WTC11 (cell line): Measurements from ENCODE around the gene PRKN. TPM values are rescaled to one million over a fixed set of nuclear protein-coding genes. Genes with fewer than 3 reads are reported as not detected.

Experiments used
- ATAC-seq: fragments of 200-7000 bp; cut with Tn5 transposase; 2 replicates; pipeline ENCODE4 v1.10.0; 2021; ENCODE audit warnings: mild to moderate bottlenecking, moderate library complexity
- CTCF ChIA-PET: fragments of 300-600 bp; sonication (Branson Sonifier 250); formaldehyde crosslinking; loops from one replicate; lab custom pipeline; 2021; ENCODE audit warnings: antibody characterized with exemption; lab: Charles Lee
- POLR2A ChIA-PET: fragments of 350-600 bp; sonication (Branson Sonifier 250); formaldehyde crosslinking; loops from one replicate; lab custom pipeline; 2021; ENCODE audit warnings: antibody characterized with exemption; lab: Charles Lee
- DNase-seq: peaks from one replicate; pipeline ENCODE4 v3.0.0; 2021; ENCODE audit warnings: low spot score
- H3K27ac Mint-ChIP-seq: 2 replicates; pipeline ENCODE4 v1.8.0; 2021; ENCODE audit warnings: mixed read lengths
- H3K27me3 Mint-ChIP-seq: 2 replicates; pipeline ENCODE4 v1.8.0; 2021; ENCODE audit warnings: low read depth, mild to moderate bottlenecking, moderate library complexity, mixed read lengths
- H3K36me3 Mint-ChIP-seq: 2 replicates; pipeline ENCODE4 v1.8.0; 2021; ENCODE audit warnings: mixed read lengths
- H3K4me1 Mint-ChIP-seq: 2 replicates; pipeline ENCODE4 v1.8.0; 2022; ENCODE audit warnings: mixed read lengths
- H3K4me3 Mint-ChIP-seq: 2 replicates; pipeline ENCODE4 v1.8.0; 2021; ENCODE audit warnings: mild to moderate bottlenecking, moderate library complexity, mixed read lengths
- H3K9me3 Mint-ChIP-seq: 2 replicates; pipeline ENCODE4 v1.8.0; 2021; ENCODE audit warnings: mixed read lengths
- CBFB ChIP-seq: sonication (generic); formaldehyde crosslinking; IDR thresholded peaks from 2 replicates; pipeline ENCODE4 v1.8.1; 2022; ENCODE audit warnings: mild to moderate bottlenecking, low read depth, missing genetic modification reagents
- ESRRA ChIP-seq: sonication (generic); formaldehyde crosslinking; IDR thresholded peaks from 2 replicates; pipeline ENCODE4 v1.8.1; 2022; ENCODE audit warnings: mild to moderate bottlenecking, missing genetic modification reagents, borderline replicate concordance
- JUN ChIP-seq: sonication (generic); formaldehyde crosslinking; IDR thresholded peaks from 2 replicates; pipeline ENCODE4 v1.8.0; 2023; ENCODE audit warnings: mild to moderate bottlenecking, missing genetic modification reagents
- KAT7 ChIP-seq: sonication (generic); formaldehyde crosslinking; IDR thresholded peaks from 2 replicates; pipeline ENCODE4 v1.8.1; 2023; ENCODE audit warnings: missing genetic modification reagents, mild to moderate bottlenecking, borderline replicate concordance
- MYBL2 ChIP-seq: sonication (generic); formaldehyde crosslinking; IDR thresholded peaks from 2 replicates; pipeline ENCODE4 v1.8.1; 2023; ENCODE audit warnings: mild to moderate bottlenecking, moderate library complexity, missing genetic modification reagents
- RORB ChIP-seq: fragments of 250-450 bp; sonication (Bioruptor Pico); IDR thresholded peaks from 2 replicates; pipeline ENCODE4 v1.9.0; 2021; ENCODE audit warnings: mild to moderate bottlenecking
- SP1 ChIP-seq: sonication (generic); formaldehyde crosslinking; conservative IDR thresholded peaks from 2 replicates; pipeline ENCODE4 v1.8.1; 2022; ENCODE audit warnings: missing genetic modification reagents
- TCF7 ChIP-seq: sonication (generic); formaldehyde crosslinking; IDR thresholded peaks from 2 replicates; pipeline ENCODE4 v1.8.0; 2022; ENCODE audit warnings: mild to moderate bottlenecking, low read depth, missing genetic modification reagents, moderate library complexity
- TP53 ChIP-seq: sonication (generic); formaldehyde crosslinking; IDR thresholded peaks from 2 replicates; pipeline ENCODE4 v1.8.1; 2023; ENCODE audit warnings: mild to moderate bottlenecking, missing genetic modification reagents
- ZNF317 ChIP-seq: sonication (generic); formaldehyde crosslinking; IDR thresholded peaks from 2 replicates; pipeline ENCODE4 v1.8.1; 2023; ENCODE audit warnings: low read depth, mild to moderate bottlenecking, moderate library complexity, missing genetic modification reagents, borderline replicate concordance
- ZNF396 ChIP-seq: fragments of 250-450 bp; sonication (Bioruptor Pico); IDR thresholded peaks from 2 replicates; pipeline ENCODE4 v1.8.0; 2021; ENCODE audit warnings: mild to moderate bottlenecking, moderate library complexity, borderline replicate concordance
- ZNF416 ChIP-seq: fragments of 250-450 bp; sonication (Bioruptor Pico); IDR thresholded peaks from 2 replicates; pipeline ENCODE4 v1.9.0; 2021; ENCODE audit warnings: mild to moderate bottlenecking, inconsistent platforms
- ZNF423 ChIP-seq: fragments of 250-450 bp; sonication (Bioruptor Pico); IDR thresholded peaks from 2 replicates; pipeline ENCODE4 v2.1.2; 2022; ENCODE audit warnings: mild to moderate bottlenecking, moderate library complexity
- ZNF671 ChIP-seq: fragments of 250-450 bp; sonication (Bioruptor Pico); IDR thresholded peaks from 2 replicates; pipeline ENCODE4 v1.8.0; 2021; ENCODE audit warnings: mild to moderate bottlenecking
- total RNA-seq: library from RNA; stranded (reverse); gene quantifications from 3 replicates; pipeline ENCODE4 v1.2.3, GENCODE V29; 2021
- TF ChIP-seq, protein P1 (sequence below): sonication (generic); formaldehyde crosslinking; IDR thresholded peaks from 2 replicates; pipeline ENCODE4 v1.8.0; 2022; ENCODE audit warnings: mild to moderate bottlenecking, missing genetic modification reagents
- TF ChIP-seq, protein P2 (sequence below): sonication (generic); formaldehyde crosslinking; IDR thresholded peaks from 2 replicates; pipeline ENCODE4 v1.8.1; 2023; ENCODE audit warnings: mild to moderate bottlenecking, missing genetic modification reagents, moderate library complexity
- TF ChIP-seq, protein P3 (sequence below): fragments of 250-450 bp; sonication (Bioruptor Pico); conservative IDR thresholded peaks from 2 replicates; pipeline ENCODE4 v1.9.0; 2021; ENCODE audit warnings: mild to moderate bottlenecking
- TF ChIP-seq, protein P4 (sequence below): sonication (generic); formaldehyde crosslinking; IDR thresholded peaks from 2 replicates; pipeline ENCODE4 v1.8.1; 2023; ENCODE audit warnings: mild to moderate bottlenecking, moderate library complexity, missing genetic modification reagents
- TF ChIP-seq, protein P5 (sequence below): sonication (generic); formaldehyde crosslinking; IDR thresholded peaks from 2 replicates; pipeline ENCODE4 v1.8.1; 2022; ENCODE audit warnings: mild to moderate bottlenecking, missing genetic modification reagents, moderate library complexity, borderline replicate concordance
- TF ChIP-seq, protein P6 (sequence below): fragments of 250-450 bp; sonication (Bioruptor Pico); IDR thresholded peaks from 2 replicates; pipeline ENCODE4 v1.9.0; 2021; ENCODE audit warnings: moderate library complexity, mild to moderate bottlenecking, inconsistent platforms, borderline replicate concordance

PRKN gene
- total RNA-seq, 1 experiment from 2014 or later, result 0.59 TPM

DNA sequence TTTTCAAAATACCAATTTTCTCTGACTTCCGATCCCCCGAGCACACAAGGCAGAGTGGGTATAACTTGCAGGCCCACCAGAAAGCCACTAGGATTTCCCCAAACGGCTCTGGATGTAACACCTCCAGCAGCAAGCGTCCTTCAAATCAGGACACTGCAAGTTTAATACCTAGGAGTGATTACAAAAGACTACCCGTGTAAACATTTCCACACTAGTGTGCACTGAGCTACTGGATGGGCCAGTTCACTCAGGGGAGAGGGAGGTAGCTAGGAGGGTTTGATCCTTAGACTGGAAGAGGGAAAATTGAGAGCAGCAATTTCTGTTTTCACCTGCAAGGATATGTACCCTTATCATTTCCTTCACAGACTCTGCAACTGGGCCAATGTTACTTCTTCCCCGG lies 1361.9 kb downstream of the PRKN start (continued):
- TF ChIP-seq, protein P1, sequence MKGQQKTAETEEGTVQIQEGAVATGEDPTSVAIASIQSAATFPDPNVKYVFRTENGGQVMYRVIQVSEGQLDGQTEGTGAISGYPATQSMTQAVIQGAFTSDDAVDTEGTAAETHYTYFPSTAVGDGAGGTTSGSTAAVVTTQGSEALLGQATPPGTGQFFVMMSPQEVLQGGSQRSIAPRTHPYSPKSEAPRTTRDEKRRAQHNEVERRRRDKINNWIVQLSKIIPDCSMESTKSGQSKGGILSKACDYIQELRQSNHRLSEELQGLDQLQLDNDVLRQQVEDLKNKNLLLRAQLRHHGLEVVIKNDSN, result no peak
- TF ChIP-seq ZNF671 (CRISPR knock-in tag) (no peak), KAT7 (CRISPR knock-in tag) (no peak)
- TF ChIP-seq, protein P2, sequence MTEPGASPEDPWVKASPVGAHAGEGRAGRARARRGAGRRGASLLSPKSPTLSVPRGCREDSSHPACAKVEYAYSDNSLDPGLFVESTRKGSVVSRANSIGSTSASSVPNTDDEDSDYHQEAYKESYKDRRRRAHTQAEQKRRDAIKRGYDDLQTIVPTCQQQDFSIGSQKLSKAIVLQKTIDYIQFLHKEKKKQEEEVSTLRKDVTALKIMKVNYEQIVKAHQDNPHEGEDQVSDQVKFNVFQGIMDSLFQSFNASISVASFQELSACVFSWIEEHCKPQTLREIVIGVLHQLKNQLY (CRISPR knock-in tag), result no peak
- TF ChIP-seq, all 79 proteins: peak for 0

DNA sequence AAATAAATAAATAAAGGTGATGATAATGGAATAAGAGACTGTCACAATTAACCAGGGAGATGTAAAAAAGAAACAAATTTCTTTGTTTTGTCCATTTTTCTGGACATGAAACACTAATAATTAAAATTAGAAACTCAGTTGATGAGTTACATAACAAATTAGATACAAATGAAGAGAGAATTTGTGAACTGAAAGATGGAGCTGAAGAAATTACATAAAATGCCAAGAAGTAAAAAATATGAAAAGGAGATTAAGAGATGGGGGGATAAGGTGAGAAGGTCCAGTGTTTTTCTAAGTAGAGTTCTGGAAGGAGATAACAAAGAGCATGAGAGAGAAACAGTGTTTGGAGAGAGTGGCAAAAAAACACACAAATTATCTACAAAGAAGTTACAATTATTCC lies 1364.3 kb downstream of the PRKN start:
- H3K9me3 Mint-ChIP-seq, result peaks cover 12% of the 10 kb centered on the region
- H3K4me1 Mint-ChIP-seq, result no peaks in the 10 kb centered on the region
- POLR2A ChIA-PET, result no interaction called here
- H3K27me3 Mint-ChIP-seq, result no peaks in the 10 kb centered on the region
- ATAC-seq, result no peak
- no peak overlapping the region for H3K4me3 Mint-ChIP-seq
- H3K36me3 Mint-ChIP-seq, result peaks cover 9% of the 10 kb centered on the region
- DNase-seq, result no peak
- no peak overlapping the region for H3K27ac Mint-ChIP-seq
- TF ChIP-seq ZNF423 (CRISPR knock-in tag) (no peak), RORB (CRISPR knock-in tag) (no peak), ESRRA (no peak), JUN (CRISPR knock-in tag) (no peak), ZNF671 (CRISPR knock-in tag) (no peak), ZNF416 (CRISPR knock-in tag) (no peak), ZNF317 (CRISPR knock-in tag) (no peak), TP53 (CRISPR knock-in tag) (no peak), CBFB (CRISPR knock-in tag) (no peak)
- TF ChIP-seq, protein P3, sequence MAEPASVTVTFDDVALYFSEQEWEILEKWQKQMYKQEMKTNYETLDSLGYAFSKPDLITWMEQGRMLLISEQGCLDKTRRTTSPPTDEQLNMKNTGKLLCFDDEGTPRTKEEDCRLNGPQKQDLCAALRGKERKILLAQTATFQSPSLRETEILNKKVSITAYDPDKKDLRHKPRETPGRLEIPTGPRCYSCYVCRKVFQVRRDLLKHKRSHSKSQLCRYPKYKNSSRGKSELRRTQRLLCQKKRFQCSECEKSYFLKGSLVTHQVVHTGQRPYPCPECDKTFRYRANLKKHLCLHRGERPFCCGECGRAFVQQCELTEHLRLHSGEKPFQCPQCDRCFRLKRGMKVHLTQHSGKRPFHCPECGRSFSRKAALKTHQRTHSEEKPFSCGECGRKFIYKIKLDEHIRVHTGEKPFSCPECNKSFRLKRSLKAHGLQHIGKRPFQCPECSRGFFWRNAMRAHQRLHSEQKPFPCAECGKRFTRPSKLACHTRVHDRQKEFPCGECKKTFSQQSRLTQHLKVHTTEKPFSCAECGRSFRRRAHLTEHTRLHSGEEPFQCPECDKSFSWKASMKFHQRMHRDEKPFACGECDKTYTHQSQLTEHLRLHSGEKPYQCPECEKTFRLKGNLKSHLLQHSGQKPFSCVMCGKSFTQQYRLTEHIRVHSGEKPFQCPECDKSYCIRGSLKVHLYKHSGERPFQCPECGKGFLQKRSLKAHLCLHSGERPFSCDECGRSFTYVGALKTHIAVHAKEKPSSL (CRISPR knock-in tag), result no peak
- TF ChIP-seq, protein P4, sequence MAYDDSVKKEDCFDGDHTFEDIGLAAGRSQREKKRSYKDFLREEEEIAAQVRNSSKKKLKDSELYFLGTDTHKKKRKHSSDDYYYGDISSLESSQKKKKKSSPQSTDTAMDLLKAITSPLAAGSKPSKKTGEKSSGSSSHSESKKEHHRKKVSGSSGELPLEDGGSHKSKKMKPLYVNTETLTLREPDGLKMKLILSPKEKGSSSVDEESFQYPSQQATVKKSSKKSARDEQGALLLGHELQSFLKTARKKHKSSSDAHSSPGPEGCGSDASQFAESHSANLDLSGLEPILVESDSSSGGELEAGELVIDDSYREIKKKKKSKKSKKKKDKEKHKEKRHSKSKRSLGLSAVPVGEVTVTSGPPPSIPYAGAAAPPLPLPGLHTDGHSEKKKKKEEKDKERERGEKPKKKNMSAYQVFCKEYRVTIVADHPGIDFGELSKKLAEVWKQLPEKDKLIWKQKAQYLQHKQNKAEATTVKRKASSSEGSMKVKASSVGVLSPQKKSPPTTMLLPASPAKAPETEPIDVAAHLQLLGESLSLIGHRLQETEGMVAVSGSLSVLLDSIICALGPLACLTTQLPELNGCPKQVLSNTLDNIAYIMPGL (CRISPR knock-in tag), result no peak
- TF ChIP-seq, protein P5, sequence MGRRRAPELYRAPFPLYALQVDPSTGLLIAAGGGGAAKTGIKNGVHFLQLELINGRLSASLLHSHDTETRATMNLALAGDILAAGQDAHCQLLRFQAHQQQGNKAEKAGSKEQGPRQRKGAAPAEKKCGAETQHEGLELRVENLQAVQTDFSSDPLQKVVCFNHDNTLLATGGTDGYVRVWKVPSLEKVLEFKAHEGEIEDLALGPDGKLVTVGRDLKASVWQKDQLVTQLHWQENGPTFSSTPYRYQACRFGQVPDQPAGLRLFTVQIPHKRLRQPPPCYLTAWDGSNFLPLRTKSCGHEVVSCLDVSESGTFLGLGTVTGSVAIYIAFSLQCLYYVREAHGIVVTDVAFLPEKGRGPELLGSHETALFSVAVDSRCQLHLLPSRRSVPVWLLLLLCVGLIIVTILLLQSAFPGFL (CRISPR knock-in tag), result no peak
- CTCF ChIA-PET, result interaction anchor here (0.7 to 5.4 kb wide), 2 partner anchors 8 to 229 kb away, joined by 6 to 38 read pairs; no protein-coding TSS in a partner anchor

DNA sequence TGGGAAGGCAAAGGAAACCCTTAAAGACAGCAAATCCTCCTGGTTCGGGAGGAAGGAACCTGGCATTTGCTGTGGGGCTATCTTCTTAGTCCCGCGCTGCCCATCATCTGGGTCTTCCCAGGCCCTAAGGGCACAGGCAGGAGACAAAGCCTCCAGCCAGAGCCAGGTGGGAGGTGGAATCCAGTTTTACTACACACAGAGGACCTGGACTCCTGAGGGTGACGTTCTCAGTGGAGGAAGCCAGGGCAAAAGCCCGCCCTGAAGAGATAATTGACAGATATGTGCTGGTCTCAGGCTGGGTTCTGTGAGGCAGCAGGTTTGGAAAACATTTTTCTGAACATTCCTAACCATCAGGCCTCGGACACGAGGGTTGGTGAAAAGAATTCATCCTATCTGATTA lies 1365.3 kb downstream of the PRKN start:
- Mint-ChIP-seq H3K4me3 (no peak overlapping the region), H3K9me3 (peaks cover 12% of the 10 kb centered on the region), H3K4me1 (no peaks in the 10 kb centered on the region), H3K27me3 (no peaks in the 10 kb centered on the region), H3K36me3 (peaks cover 9% of the 10 kb centered on the region), H3K27ac (no peak overlapping the region)
- CTCF ChIA-PET, result interaction anchor here (5.4 kb wide), 1 partner anchor 9 kb away, joined by 38 read pairs; no protein-coding TSS in a partner anchor
- TF ChIP-seq ZNF396 (CRISPR knock-in tag), result no peak
- TF ChIP-seq MYBL2 (CRISPR knock-in tag), result no peak
- TF ChIP-seq TCF7 (CRISPR knock-in tag), result no peak
- no peak for TF ChIP-seq SP1 (CRISPR knock-in tag)
- TF ChIP-seq, protein P6, sequence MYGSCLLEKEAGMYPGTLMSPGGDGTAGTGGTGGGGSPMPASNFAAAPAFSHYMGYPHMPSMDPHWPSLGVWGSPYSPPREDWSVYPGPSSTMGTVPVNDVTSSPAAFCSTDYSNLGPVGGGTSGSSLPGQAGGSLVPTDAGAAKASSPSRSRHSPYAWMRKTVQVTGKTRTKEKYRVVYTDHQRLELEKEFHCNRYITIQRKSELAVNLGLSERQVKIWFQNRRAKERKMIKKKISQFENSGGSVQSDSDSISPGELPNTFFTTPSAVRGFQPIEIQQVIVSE (CRISPR knock-in tag), result no peak
- POLR2A ChIA-PET, result no interaction called here
- no peak for ATAC-seq
- no peak for DNase-seq
